H9 (cell line): ENCODE data around the gene SLC23A1. TPM values are rescaled to one million over a fixed set of nuclear protein-coding genes. Genes with fewer than 3 reads are reported as not detected.
A peak's percentile ranks its signal among the peaks of the same experiment; 100 is the strongest.

Source experiments
- DNase-seq: peaks from one replicate; pipeline ENCODE4 v3.0.0-alpha.2; 2017
- H2AFZ ChIP-seq: one replicate; pipeline ENCODE4 v1.6.1; 2013; ENCODE audit warnings: mild to moderate bottlenecking, low read length, control low read depth, moderate library complexity
- H2AK5ac ChIP-seq: 2 replicates; pipeline ENCODE4 v1.6.1; 2013; ENCODE audit warnings: low read length, control low read depth, mixed read lengths; ENCODE audit not compliant: insufficient read length
- H2BK120ac ChIP-seq: one replicate; pipeline ENCODE4 v1.6.1; 2013; ENCODE audit warnings: low read depth, mild to moderate bottlenecking, low read length, control low read depth, inconsistent platforms; ENCODE audit not compliant: poor library complexity, severe bottlenecking
- H2BK12ac ChIP-seq: 2 replicates; pipeline ENCODE4 v1.6.1; 2013; ENCODE audit warnings: low read length, control low read depth, mixed read lengths, low read depth; ENCODE audit not compliant: insufficient read length
- H2BK15ac ChIP-seq: 2 replicates; pipeline ENCODE4 v1.6.1; 2013; ENCODE audit warnings: low read depth, low read length, control low read depth
- H2BK20ac ChIP-seq: one replicate; pipeline ENCODE4 v1.6.1; 2013; ENCODE audit warnings: low read depth, mild to moderate bottlenecking, low read length, control low read depth, inconsistent platforms; ENCODE audit not compliant: poor library complexity, severe bottlenecking
- H2BK5ac ChIP-seq: 2 replicates; pipeline ENCODE4 v1.6.1; 2013; ENCODE audit warnings: low read length, control low read depth, mixed read lengths; ENCODE audit not compliant: insufficient read length
- H3K14ac ChIP-seq: 2 replicates; pipeline ENCODE4 v1.6.1; 2013; ENCODE audit warnings: low read length, control low read depth; ENCODE audit not compliant: insufficient read depth
- H3K18ac ChIP-seq: 2 replicates; pipeline ENCODE4 v1.6.1; 2013; ENCODE audit warnings: low read depth, mild to moderate bottlenecking, mixed read lengths, low read length, control low read depth; ENCODE audit not compliant: insufficient read length
- H3K23ac ChIP-seq: 2 replicates; pipeline ENCODE4 v1.6.1; 2013; ENCODE audit warnings: low read length, control low read depth, mixed read lengths, low read depth; ENCODE audit not compliant: insufficient read length
- H3K23me2 ChIP-seq: 2 replicates; pipeline ENCODE4 v1.6.1; 2013; ENCODE audit warnings: low read depth, mild to moderate bottlenecking, mixed read lengths, low read length, control low read depth; ENCODE audit not compliant: insufficient read length, poor library complexity, severe bottlenecking
- H3K27ac ChIP-seq: 2 replicates; pipeline ENCODE4 v1.5.1; 2013; ENCODE audit warnings: low read length, control low read depth, mixed read lengths, low read depth; ENCODE audit not compliant: insufficient read length
- H3K27me3 ChIP-seq: 2 replicates; pipeline ENCODE4 v1.6.1; 2013; ENCODE audit warnings: low read length, control low read depth, inconsistent platforms; ENCODE audit not compliant: insufficient read depth
- H3K4ac ChIP-seq: 2 replicates; pipeline ENCODE4 v1.6.1; 2013; ENCODE audit warnings: low read depth, mild to moderate bottlenecking, control low read depth, inconsistent platforms, low read length, moderate library complexity
- H3K4me1 ChIP-seq: 2 replicates; pipeline ENCODE4 v1.6.1; 2013; ENCODE audit warnings: low read length, control low read depth, inconsistent platforms; ENCODE audit not compliant: insufficient read depth
- H3K4me2 ChIP-seq: 2 replicates; pipeline ENCODE4 v1.6.1; 2013; ENCODE audit warnings: low read length, control low read depth, mixed read lengths; ENCODE audit not compliant: insufficient read length, insufficient read depth
- H3K56ac ChIP-seq: 2 replicates; pipeline ENCODE4 v1.6.1; 2013; ENCODE audit warnings: low read depth, mild to moderate bottlenecking, mixed read lengths, low read length, control low read depth; ENCODE audit not compliant: insufficient read length
- H3K79me1 ChIP-seq: 2 replicates; pipeline ENCODE4 v1.6.1; 2013; ENCODE audit warnings: low read depth, mild to moderate bottlenecking, moderate library complexity, low read length, control low read depth, inconsistent platforms; ENCODE audit not compliant: insufficient read depth, poor library complexity, severe bottlenecking
- H3K79me2 ChIP-seq: 2 replicates; pipeline ENCODE4 v1.6.1; 2013; ENCODE audit warnings: low read length, control low read depth, inconsistent platforms; ENCODE audit not compliant: insufficient read depth
- H3K9ac ChIP-seq: 2 replicates; pipeline ENCODE4 v1.6.1; 2013; ENCODE audit warnings: low read length, control low read depth, mixed read lengths; ENCODE audit not compliant: insufficient read length; ENCODE audit errors: extremely low read depth
- H3K9me3 ChIP-seq: one replicate; pipeline ENCODE4 v1.6.1; 2013; ENCODE audit warnings: low read depth, low read length, inconsistent platforms; ENCODE audit not compliant: control insufficient read depth
- H3T11ph ChIP-seq: one replicate; pipeline ENCODE4 v1.6.1; 2013; ENCODE audit warnings: mild to moderate bottlenecking, low read length, control low read depth, inconsistent platforms
- H4K20me1 ChIP-seq: one replicate; pipeline ENCODE4 v1.6.1; 2013; ENCODE audit not compliant: control insufficient read depth, insufficient read length, insufficient read depth
- H4K5ac ChIP-seq: 2 replicates; pipeline ENCODE4 v1.6.1; 2013; ENCODE audit warnings: low read depth, mild to moderate bottlenecking, mixed read lengths, low read length, control low read depth; ENCODE audit not compliant: insufficient read length
- H4K8ac ChIP-seq: replicated peaks from 2 replicates; pipeline ENCODE4 v1.6.1; 2013; ENCODE audit warnings: low read length, control low read depth, mixed read lengths, low read depth; ENCODE audit not compliant: insufficient read length
- H4K91ac ChIP-seq: 2 replicates; pipeline ENCODE4 v1.6.1; 2013; ENCODE audit warnings: low read depth, mild to moderate bottlenecking, moderate library complexity, mixed read lengths, low read length, control low read depth; ENCODE audit not compliant: insufficient read length
- H3K27ac Mint-ChIP-seq, 3 experiments: 2 replicates in 2 of 3; 3 replicates in 1 of 3; pipeline ENCODE4 v1.8.0; 2020 to 2021; ENCODE audit warnings: mixed read lengths in 3 of 3, mild to moderate bottlenecking in 1 of 3, moderate library complexity in 1 of 3
- H3K27me3 Mint-ChIP-seq: 2 replicates; pipeline ENCODE4 v1.8.0; 2021; ENCODE audit warnings: low read depth, mild to moderate bottlenecking, moderate library complexity, mixed read lengths
- H3K36me3 Mint-ChIP-seq, 3 experiments: 2 replicates in 2 of 3; 3 replicates in 1 of 3; pipeline ENCODE4 v1.8.0; 2020 to 2021; ENCODE audit warnings: low read depth in 3 of 3, mixed read lengths in 3 of 3; ENCODE audit not compliant: insufficient read depth in 1 of 3
- H3K4me1 Mint-ChIP-seq, 2 experiments: 2 replicates each; pipeline ENCODE4 v1.8.0; 2020; ENCODE audit warnings: mixed read lengths in 2 of 2
- H3K4me3 Mint-ChIP-seq, 2 experiments: 2 replicates in 1 of 2; 3 replicates in 1 of 2; pipeline ENCODE4 v1.8.0; 2020 to 2021; ENCODE audit warnings: mild to moderate bottlenecking in 2 of 2, mixed read lengths in 2 of 2, moderate library complexity in 1 of 2
- H3K9me3 Mint-ChIP-seq, 2 experiments: 2 replicates in 1 of 2; 3 replicates in 1 of 2; pipeline ENCODE4 v1.8.0; 2020; ENCODE audit warnings: mild to moderate bottlenecking in 2 of 2, mixed read lengths in 2 of 2, moderate library complexity in 1 of 2
- WGBS: extraction: QIAGEN DNeasy Blood & Tissue Kit; methylation state at CpG from one replicate; pipeline ENCODE4 v1.1.7; 2013; ENCODE audit warnings: missing lambda C conversion rate, low lambda C conversion rate, mixed read lengths; ENCODE audit not compliant: insufficient read length; ENCODE audit errors: extremely low coverage; 5-methylcytosine and 5-hydroxymethylcytosine counted together
- total RNA-seq: library from RNA; stranded (reverse); gene quantifications from 2 replicates; pipeline ENCODE4 v1.2.1, GENCODE V29; 2021
- TF ChIP-seq, protein P1 (sequence below): fragments of 200-600 bp; sonication (generic); conservative IDR thresholded peaks from 3 replicates; pipeline ENCODE4 v1.8.0; 2021; ENCODE audit warnings: antibody characterized with exemption, mild to moderate bottlenecking

The SLC23A1 gene
- total RNA-seq, 1 experiment from 2014 or later: not detected

DNA sequence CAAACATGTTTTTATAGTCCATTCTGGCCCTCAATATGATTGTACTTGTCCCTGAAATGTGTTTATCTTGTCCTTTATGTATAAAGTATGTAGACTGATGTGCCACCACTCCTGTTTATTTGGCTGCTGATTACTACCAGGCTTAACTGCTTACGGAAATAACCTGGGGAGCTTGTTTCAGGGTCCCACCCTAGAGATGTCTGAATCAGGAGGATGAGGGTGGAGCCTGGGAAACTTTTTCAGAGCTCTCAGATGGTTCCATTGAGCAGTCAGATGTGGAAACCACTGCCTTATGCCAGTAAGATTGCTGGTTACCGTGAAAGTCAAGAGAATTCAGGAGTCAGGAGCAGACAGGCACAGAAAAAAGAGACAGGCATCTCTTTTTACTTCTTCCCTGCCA lies 19.2 kb downstream of the SLC23A1 start:
- H3K79me1 ChIP-seq: peaks cover 15% of the 10 kb centered on the region
- no peak overlapping the region for H4K8ac ChIP-seq
- H3K56ac ChIP-seq: no peak overlapping the region
- no peaks in the 10 kb centered on the region for H3K9me3 ChIP-seq
- no peak overlapping the region for H3K9ac ChIP-seq
- no peak overlapping the region for H3K18ac ChIP-seq
- Mint-ChIP-seq H3K27me3 (no peaks in the 10 kb centered on the region), H3K36me3 (peaks cover 33 to 60% (median 55%) of the 10 kb centered on the region in 3 experiments; a peak in 6 of 7 replicates), H3K4me3 (no peak overlapping the region), H3K4me1 (no peaks in the 10 kb centered on the region), H3K9me3 (no peaks in the 10 kb centered on the region), H3K27ac (0 out of 7 replicates have a peak overlapping the region, but pooled peaks of 1 of the 3 experiments have one; percentile 29)
- no peak overlapping the region for H2BK15ac ChIP-seq
- no CpG with 5 or more reads among the region's 2 CpGs for WGBS
- no peak overlapping the region for H3K4ac ChIP-seq
- H3T11ph ChIP-seq: no peak overlapping the region
- H2AFZ ChIP-seq: no peak overlapping the region
- no peaks in the 10 kb centered on the region for H3K23me2 ChIP-seq
- no peak overlapping the region for H3K23ac ChIP-seq
- no peaks in the 10 kb centered on the region for H4K20me1 ChIP-seq
- H2BK20ac ChIP-seq: no peak overlapping the region
- no peak overlapping the region for H3K4me2 ChIP-seq
- peaks cover 8% of the 10 kb centered on the region; the same call in 1 of the 2 replicates for H3K79me2 ChIP-seq
- no peak overlapping the region for H2BK12ac ChIP-seq
- H4K91ac ChIP-seq: no peak overlapping the region
- H4K5ac ChIP-seq: no peak overlapping the region
- H2AK5ac ChIP-seq: no peak overlapping the region
- no peak for DNase-seq
- no peak overlapping the region for H2BK120ac ChIP-seq
- no peaks in the 10 kb centered on the region for H3K27me3 ChIP-seq
- TF ChIP-seq, protein P1, sequence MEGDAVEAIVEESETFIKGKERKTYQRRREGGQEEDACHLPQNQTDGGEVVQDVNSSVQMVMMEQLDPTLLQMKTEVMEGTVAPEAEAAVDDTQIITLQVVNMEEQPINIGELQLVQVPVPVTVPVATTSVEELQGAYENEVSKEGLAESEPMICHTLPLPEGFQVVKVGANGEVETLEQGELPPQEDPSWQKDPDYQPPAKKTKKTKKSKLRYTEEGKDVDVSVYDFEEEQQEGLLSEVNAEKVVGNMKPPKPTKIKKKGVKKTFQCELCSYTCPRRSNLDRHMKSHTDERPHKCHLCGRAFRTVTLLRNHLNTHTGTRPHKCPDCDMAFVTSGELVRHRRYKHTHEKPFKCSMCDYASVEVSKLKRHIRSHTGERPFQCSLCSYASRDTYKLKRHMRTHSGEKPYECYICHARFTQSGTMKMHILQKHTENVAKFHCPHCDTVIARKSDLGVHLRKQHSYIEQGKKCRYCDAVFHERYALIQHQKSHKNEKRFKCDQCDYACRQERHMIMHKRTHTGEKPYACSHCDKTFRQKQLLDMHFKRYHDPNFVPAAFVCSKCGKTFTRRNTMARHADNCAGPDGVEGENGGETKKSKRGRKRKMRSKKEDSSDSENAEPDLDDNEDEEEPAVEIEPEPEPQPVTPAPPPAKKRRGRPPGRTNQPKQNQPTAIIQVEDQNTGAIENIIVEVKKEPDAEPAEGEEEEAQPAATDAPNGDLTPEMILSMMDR: no peak
- H3K14ac ChIP-seq: no peak overlapping the region
- H2BK5ac ChIP-seq: no peak overlapping the region
- no peak overlapping the region for H3K27ac ChIP-seq
- H3K4me1 ChIP-seq: no peaks in the 10 kb centered on the region
